Stimulated activated CD4-positive, alpha-beta T cell treated with anti-CD3 and anti-CD28 coated beads, TNF-alpha, amount 100 ng/mL, for 48 hours (primary cell): ENCODE results near the gene ACKR2.

Experiments used
- DNase-seq, 3 donors: peaks; one replicate each; pipeline ENCODE4 v3.0.0-alpha.2; 2020; ENCODE audit warnings: low read depth in 3 of 3

ACKR2 gene, protein sequence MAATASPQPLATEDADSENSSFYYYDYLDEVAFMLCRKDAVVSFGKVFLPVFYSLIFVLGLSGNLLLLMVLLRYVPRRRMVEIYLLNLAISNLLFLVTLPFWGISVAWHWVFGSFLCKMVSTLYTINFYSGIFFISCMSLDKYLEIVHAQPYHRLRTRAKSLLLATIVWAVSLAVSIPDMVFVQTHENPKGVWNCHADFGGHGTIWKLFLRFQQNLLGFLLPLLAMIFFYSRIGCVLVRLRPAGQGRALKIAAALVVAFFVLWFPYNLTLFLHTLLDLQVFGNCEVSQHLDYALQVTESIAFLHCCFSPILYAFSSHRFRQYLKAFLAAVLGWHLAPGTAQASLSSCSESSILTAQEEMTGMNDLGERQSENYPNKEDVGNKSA

DNA sequence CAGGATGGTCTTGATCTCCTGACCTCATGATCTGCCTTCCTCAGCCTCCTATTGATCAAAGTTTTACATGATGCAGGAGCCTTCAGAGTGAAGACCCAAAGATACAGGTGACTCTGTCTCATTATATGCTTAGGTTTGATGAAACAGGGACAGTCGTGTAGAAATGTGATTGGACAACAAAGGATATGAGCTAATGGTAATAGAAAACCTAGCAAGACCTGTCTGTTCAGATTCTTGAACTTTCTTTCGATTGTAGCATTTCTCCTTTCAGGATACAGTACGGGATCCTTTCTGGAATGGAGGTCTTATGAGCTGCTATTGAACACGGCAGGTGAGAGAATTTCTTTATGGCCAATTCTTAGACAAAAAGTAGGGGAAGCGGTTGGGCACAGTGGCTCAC lies at the start of gene ACKR2:
TSS of gene ACKR2 (plus strand) at position 244 of the 400 bp plus-strand sequence. CDS start 55,058 bp downstream, outside the sequence.
- no peak for DNase-seq

DNA sequence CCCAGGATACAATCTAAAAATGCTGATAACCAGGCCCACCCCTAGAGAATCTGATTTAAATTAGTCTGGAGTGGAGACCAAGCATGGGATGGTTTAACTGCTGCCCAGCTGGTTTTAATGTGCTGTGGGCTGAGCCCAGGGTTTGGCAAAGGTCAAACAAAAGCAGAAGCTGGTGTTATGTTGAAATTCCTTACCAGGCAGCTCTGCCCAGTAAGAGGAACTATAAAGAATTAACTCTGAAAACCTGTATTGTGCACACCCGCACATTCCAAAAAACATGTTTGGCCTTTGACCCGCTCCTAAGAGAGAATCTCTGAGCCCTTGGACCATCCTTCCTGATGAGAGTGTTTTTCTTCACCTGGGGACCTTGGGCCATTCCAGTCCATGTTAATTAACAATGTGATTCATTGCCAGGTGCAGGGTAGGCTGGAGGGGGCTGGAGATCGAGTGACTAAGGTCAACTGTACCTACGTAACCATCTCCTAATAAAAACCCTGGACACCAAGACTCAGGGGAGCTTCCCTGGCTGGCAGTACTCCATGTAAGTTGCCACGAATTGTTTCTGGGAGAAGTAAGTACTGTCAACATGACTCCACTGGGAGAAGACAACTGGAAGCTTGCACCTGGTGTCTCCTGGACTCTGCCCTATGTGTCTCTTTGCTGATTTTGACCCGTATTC lies 47.1 kb upstream of the ACKR2 start:
- no peak for DNase-seq

DNA sequence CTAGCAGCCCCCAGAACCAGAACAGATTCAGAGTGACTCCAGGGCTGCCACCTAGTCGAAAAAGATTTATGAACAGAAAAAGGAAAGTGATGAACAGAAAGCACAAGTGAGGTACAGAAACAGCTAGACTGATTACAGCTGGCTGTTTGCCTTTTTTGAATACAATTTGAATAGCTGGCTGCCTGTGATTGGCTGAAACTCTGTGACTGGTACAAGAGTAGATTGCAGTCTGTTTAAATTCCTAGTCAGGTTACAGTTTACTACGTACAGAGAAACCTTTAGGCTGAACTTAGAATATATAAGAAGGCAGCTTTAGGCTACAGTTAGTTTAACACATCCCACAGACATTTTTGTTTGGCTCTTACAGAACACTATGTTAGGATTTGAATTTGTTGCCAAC lies 46.2 kb upstream of the ACKR2 start:
- DNase-seq = no peak

DNA sequence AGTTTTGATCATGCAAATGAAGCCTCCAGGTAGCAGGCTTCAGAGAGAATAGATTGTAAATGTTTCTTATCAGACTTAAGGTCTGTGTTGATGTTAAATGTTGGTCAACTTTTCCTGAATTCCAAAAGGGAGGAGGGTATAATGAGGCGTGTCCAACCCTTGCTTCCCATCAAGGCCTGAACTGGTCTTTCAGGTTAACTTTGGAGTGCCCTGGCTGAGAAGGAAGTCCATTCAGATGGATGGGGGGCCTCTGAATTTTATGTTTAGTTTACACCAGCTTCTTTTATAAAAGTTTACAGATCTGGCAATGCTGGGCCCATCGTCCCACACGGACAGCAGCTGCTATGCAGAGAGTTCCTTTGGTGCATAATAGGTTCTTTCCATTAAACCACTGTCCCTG lies 45.1 kb upstream of the ACKR2 start:
- DNase-seq = no peak

DNA sequence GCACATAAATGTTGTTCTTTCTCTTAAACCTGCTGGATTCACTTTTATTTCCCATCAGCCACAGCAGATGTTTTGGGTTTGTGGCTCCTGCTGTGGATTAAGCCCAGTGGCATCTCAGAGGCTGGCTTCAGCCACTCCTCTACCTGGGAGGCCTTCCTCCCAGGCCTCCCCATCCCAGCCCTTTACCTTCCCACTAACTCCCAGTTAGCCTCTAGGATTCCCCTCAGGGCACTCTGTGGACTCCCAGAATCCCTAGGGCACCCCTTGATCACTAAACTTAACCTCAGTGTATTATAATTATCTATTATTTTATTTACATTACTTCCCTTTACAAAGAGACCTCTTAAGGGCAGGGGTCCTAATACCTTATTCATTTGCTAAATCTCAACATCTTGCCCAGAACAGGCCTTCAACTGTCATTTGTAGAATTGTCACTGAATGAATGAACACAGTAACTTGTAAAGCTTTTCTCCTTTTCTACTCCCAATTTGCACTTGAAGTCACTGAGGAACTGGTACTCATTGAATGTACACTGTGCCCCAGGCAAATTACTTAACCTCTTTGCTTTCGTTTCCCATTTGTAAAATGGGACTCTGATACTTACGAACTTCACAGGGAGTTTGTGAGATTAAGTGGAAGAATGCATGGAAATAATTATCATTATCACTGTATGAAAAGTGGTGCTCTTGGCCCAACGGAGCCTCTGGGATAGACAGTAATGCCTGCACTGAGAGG lies 44.5 kb upstream of the ACKR2 start:
- no peak for DNase-seq

DNA sequence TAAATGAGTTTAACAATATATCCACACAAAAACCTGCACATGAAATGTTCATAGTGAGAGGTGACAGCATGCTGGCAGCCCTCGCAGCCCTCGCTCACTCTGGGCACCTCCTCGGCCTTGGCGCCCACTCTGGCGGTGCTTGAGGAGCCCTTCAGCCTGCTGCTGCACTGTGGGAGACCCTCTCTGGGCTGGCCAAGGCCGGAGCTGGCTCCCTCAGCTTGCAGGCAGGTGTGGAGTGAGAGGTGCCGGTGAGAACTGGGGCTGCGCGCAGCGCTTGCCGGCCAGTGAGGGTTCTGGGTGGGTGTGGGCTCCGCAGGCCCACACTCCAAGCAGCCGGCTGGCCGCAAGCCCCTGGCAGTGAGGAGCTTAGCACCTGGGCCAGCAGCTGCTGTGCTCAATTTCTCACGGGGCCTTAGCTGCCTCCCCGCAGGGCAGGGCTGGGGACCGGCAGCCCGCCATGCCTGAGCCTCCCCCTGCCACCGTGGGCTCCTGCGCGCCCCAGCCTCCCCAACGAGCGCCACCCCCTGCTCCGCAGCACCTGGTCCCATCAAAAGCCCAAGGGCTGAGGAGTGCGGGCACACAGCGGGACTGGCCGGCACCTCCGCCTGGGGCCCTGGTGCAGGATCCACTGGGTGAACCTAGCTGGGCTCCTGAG lies 39.6 kb upstream of the ACKR2 start:
- DNase-seq = no peak

DNA sequence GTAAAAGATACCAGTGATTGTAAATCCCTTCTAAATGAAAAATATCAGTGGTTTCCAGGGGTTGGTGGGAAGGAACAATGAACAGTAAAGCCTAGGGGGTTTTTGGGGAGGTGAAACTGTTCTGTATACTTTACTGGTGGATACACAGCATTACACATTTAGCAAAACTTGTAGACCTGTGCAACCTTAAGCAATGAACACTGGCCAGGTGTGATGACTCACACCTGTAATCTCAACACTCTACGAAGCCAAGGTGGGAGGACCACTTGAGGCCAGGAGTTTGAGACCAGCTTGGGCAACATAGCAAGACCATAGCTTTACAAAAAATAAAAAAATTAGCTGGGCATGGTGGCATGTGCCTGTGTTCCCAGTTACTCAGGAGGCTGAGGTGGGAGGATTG lies 38.0 kb upstream of the ACKR2 start:
- no peak for DNase-seq

DNA sequence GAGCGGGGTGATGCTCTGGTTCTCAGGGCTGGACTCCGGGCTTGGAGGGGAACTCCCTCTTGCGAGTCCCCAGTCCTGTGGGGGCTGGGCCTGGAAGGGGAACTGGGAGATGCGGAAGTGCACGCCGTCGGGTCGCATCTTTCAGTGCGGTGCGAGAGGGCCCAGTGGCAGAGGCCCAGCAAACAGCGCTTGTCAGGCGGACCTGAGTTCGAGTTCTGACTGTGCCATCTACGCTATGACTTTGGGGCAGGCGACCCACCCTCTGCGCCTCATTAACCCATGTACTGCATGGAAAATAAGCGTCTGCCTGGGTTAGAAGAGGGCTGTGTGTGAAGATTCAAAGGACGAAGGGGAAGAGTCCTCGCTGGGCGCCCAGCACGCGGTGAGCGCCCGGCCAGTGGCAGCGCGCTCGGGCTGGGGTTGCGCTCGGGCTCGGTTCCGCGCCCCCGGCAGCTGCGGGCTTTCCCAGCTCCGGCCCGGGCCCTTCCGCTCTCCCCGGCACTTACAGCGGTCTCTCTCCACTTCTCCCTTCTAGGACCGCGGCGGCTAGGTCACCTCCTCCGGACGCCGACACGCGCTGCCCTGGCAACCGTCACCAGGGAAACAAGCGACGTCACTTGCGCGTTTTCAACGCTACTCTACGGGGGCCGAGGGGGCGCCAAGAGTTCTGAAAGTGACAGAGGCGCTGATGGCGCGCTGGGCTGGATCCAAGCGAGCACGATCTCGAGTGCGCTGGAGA lies 36.4 kb upstream of the ACKR2 start, which contains the start of gene CCDC13:
TSS of gene CCDC13 (minus strand) at position 584 of the 739 bp plus-strand sequence. CDS start 14,908 bp downstream, outside the sequence.
- peak; percentile 85 to 87 (median 86) for DNase-seq

DNA sequence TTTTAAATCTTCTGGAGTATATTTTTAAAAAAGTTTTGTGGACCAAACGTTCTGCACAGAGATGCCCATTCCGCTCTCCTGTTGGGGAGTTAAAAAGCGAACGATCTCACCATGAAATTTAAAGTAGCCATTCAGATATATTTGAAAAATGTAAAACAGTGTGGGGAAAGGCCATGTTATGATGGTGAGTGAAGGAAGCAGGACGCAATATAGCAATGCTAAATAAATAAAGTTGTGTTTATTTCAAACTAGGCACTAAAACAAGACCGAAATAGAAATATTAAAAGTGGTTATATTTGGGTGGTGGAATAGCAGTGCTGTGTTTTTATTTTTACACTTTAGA lies 35.9 kb upstream of the ACKR2 start:
- no peak for DNase-seq

DNA sequence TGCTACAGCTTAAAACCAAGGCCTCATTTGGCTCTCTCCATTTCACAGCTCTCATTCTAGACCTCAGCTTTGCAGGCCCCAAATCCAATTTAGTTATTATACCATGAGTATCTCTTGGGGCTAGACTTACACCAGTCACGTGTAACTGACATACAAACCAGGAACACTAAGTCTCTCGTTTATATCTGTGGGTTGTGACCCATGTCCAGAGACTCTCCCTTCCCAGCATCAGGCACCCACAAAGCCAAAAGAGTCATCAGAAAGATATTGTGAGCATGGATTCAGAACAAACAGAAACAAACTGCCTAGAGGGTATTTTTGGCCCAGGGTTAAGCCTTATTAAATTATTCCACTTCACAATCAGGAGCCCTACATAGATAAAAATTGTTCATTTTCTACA lies 30.6 kb upstream of the ACKR2 start:
- no peak for DNase-seq

DNA sequence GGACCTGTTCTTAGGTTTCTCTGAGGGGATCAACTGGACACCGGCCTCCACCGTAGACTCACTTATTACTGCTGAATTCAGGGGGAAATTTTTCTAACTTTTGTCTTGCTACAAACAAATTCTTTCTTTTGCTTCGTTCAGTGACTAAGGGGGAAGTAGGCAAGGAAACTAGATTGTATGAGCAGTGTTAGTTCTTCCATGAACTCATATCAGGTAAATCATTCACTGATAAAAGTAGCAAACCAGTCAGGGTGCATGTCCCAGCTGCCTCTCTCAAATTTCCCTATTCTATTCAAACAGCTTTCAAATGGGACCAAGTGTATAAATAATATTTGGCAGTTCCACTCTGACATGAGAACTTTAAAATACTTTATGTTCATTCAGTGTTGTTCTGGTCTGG lies 28.8 kb upstream of the ACKR2 start:
- DNase-seq = no peak

DNA sequence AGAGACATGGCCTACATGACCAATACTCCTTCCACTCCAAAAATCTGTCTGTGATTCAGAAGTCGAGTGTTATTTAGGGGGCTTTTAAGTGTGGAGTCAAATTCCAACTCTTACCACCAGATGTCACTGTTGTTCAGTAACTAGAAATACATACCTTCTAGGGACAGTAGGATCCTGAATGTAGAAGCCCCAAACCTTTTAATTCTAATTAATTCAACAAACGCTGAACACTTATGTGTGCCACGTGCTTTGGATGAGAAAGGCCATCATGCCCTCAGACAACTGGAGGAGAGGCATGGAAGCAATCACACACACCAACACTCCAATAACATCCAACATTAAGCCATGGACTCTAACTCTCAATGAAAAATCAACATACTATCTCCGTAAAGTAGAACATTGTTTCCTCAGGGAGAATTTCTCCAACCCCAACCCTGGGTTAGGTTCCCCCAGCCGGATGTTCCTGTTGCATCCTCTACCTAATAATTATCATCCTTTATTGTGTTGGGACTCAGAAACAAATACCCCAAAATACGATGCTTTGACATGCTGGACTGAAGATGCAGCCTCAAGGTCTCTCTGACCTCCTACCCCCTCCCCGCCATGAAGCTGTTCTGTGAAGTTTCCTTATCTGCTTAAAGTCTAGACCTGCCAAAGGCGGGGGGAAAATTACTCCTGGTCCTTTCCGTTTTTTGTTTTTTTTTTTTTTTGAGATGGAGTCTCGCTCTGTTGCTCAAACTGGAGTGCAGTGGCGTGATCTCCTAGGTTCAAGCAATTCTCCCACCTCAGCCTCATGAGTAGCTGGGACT lies 28.1 kb upstream of the ACKR2 start:
- peak in 1 of 3 donors; percentile 46 for DNase-seq

DNA sequence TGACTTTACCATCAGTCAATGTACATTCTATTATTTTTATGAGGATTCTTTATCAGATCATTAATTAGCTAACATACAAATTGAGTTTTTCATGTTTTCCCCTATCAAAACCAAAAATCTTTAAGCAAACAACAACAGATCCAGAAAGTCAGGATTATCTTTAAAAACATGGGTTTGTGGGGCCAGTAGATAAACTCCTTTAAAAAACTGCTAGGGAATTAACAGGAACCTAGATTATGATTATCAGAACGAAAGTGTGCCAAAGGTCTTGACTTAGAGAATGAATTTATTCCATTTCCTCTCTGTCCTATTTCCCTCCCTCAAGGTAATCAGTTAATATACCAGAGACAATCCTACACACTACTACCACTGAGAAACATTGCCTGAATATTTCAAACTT lies 23.0 kb upstream of the ACKR2 start:
- DNase-seq = no peak

DNA sequence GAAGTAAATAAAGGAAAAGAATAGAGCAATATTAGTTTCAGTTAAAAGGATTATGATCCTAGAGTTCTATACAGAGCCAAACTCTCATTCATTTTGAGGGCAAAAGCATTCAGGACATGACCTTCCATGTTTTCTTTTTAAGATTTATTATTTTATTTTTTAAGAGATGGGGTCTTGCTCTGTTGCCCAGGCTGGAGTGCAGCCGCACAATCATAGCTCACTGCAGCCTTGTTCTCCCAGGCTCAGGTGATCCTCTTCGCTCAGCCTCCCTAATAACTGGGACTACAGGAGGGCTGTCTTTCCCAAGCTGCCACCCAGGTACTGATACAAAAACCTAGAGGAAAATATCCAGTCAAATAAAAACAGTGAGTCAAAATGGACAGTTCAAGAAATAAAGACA lies 22.6 kb upstream of the ACKR2 start:
- no peak for DNase-seq

DNA sequence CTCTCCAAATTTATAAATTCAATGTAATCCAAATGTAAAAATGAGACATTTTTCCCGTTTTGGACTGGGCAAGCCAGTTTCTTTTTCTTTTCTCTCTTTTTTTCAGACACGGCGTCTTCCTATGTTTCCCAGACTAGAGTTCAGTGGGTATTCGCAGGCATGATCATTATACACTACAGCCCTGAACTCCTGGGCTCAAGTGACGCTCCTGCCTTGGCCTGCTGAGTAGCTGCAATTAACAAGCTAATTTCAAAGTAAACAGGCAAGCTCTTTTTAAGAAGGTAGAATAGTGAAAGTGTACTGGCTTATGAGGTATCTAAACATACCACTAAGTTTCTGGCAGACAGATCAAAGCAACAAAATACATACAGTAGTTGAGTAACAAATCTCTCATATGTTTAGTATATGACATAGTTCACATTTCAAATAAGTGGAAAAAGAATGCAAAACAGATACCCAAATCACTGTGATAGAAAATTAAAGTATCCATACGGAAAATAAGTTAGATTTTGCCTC lies 18.5 kb upstream of the ACKR2 start:
- no peak for DNase-seq

DNA sequence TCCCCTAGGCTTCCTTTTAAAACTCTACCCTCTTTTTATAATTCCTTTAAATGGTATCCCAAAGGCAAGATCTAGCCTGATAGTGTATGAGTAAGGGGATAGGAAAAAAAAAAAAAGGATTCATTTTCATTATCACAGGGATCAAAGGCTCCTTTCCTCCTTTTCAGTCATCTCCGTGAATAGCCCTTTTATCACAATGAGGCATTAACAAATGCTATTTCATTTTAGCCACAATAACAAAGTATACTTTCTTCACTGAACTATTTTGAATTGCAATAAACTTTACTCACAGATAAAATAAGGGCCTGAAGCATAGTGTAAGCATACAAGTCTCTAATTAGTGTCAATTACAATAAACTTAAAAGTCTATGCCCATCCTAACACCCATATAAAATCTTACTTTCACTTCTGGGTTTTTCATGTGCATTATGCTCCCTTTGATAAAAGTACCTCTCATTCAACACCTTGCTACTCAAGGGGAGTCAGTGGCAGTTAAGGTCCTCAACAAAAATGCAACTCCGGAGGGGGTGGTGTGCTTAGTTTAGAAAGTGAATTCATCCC lies 13.5 kb upstream of the ACKR2 start:
- DNase-seq = no peak

DNA sequence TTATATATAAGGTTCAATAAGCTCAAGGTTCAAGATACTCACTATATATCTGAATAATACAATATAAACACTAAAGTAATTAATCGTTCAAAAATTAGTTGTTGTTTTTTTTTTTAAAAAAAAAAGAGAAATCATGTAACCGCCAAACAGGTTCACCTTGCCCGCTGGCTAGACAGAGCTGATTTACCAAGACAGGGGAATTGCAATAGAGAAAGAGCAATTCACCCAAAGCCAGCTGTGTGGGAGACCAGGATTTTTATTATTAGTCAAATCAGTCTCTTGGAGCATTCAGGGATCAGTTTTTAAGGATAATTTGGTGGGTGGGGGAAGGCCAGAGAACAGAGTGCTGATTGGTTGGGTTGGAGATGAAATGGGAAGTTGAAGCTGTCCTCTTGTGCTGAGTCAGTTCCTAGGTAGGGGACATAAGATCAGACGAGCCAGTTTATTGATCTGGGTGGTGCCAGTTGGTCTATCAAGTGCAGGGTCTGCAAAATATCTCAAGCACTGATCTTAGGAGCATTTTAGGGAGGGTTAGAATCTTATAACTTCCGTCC lies 12.8 kb upstream of the ACKR2 start:
- DNase-seq = no peak

DNA sequence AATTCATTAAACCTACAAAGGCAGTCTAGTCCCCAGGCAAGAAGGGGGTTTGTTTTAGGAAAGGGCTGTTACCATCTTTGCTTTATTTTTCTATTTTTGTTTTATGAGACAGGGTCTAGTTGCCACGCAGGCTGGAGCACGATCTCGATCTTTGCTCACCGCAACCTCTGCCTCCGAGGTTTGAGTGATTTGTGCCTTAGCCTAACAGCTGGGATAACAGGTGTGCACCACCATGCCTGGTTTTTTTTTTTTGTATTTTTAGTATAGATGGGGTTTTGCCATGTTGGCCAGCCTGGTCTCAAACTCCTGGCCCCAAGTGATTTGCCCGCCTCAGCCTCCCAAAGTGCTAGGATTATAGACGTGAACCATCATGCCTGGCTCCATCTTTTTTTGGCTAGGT lies 9.9 kb upstream of the ACKR2 start:
- DNase-seq = no peak

DNA sequence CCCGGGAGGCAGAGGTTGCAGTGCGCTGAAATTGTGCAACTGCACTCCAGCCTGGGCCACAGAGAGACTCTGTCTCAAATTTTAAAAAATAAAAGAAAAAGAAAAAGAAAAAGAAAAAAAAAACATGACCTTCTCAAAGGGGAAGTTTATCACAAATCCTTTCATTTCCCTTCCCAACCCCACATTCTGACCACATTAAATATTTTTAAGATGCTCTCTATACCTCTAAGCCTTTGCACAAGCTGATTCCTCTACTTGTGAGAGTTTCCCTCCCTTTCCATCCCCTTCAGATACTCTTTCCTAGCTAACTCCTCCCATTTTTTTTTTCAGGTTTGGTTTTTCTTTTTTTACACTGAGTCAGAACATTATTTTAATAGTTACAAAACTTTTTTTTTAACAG lies 9.0 kb upstream of the ACKR2 start:
- DNase-seq = no peak
